ENCODE measurements around the gene PPP1R15B.
"Not testable (repeated sequence)": the region's sequence is repeated elsewhere in the genome, so short reads cannot be mapped to it uniquely, and the experiment has no call there.

Gene PPP1R15B

GRCh38 chr1:204443260-204443619, 31.6 kb upstream of the PPP1R15B start:
- DNase-seq = no peak

GRCh38 chr1:204442376-204443259, 31.0 kb upstream of the PPP1R15B start:
- no peak for DNase-seq

- no peak for DNase-seq
Measured at GRCh38 chr1:204441558-204441957, 29.9 kb upstream of the PPP1R15B start.

GRCh38 chr1:204439621-204440375, 28.2 kb upstream of the PPP1R15B start:
- no peak for DNase-seq

GRCh38 chr1:204438628-204439027, 27.0 kb upstream of the PPP1R15B start:
- DNase-seq = no peak

GRCh38 chr1:204437796-204438570, 26.4 kb upstream of the PPP1R15B start:
- DNase-seq = no peak

- no peak for DNase-seq
Measured at GRCh38 chr1:204435872-204436271, 24.3 kb upstream of the PPP1R15B start.

- DNase-seq = no peak
Measured at GRCh38 chr1:204435381-204435831, 23.8 kb upstream of the PPP1R15B start.

- no peak for DNase-seq
Measured at GRCh38 chr1:204434116-204434755, 22.6 kb upstream of the PPP1R15B start.

GRCh38 chr1:204432708-204433107, 21.1 kb upstream of the PPP1R15B start:
- no peak for DNase-seq

- DNase-seq = peak in 1 of 2 experiments; percentile 70
Measured at GRCh38 chr1:204431310-204432184, 19.9 kb upstream of the PPP1R15B start.

- no peak for DNase-seq
Measured at GRCh38 chr1:204429746-204430145, 18.1 kb upstream of the PPP1R15B start.

- DNase-seq = no peak
Measured at GRCh38 chr1:204426971-204427701, 15.5 kb upstream of the PPP1R15B start.

GRCh38 chr1:204426474-204426873, 14.9 kb upstream of the PPP1R15B start:
- DNase-seq = no peak

GRCh38 chr1:204426035-204426436, 14.4 kb upstream of the PPP1R15B start:
- DNase-seq = no peak

- no peak for DNase-seq
Measured at GRCh38 chr1:204424621-204425020, 13.0 kb upstream of the PPP1R15B start.

- DNase-seq = not testable (repeated sequence)
Measured at GRCh38 chr1:204422061-204422705, 10.6 kb upstream of the PPP1R15B start.

GRCh38 chr1:204421441-204421840, 9.8 kb upstream of the PPP1R15B start:
- no peak for DNase-seq

- DNase-seq = no peak
Measured at GRCh38 chr1:204420039-204421004, 8.7 kb upstream of the PPP1R15B start.
